Upper lobe of left lung (tissue), 6 donors: ENCODE results near the gene PPFIA4. TPM values are rescaled to one million over a fixed set of nuclear protein-coding genes. Genes with fewer than 3 reads are reported as not detected.

ENCODE experiments used
- ATAC-seq, 2 donors: fragments of 200-7000 bp; cut with Tn5 transposase; one replicate each; pipeline ENCODE4 v1.9.1; 2022; ENCODE audit warnings: mild to moderate bottlenecking in 2 of 2, moderate library complexity in 2 of 2; ENCODE audit not compliant: low FRiP score in 2 of 2
- DNase-seq, 2 donors: peaks; one replicate each; pipeline ENCODE4 v3.0.0-alpha.2; 2019 to 2020
- H3K27ac ChIP-seq, 4 donors: fragments of 200-600 bp; sonication (generic); one replicate each; pipeline ENCODE4 v1.5.1; 2016 to 2019
- H3K27me3 ChIP-seq, 4 donors: fragments of 200-600 bp; sonication (generic); one replicate each; pipeline ENCODE4 v1.5.1; 2017 to 2019
- H3K36me3 ChIP-seq, 4 donors: fragments of 200-600 bp; sonication (generic); one replicate each; pipeline ENCODE4 v1.5.1; 2016 to 2019
- H3K4me1 ChIP-seq, 4 donors: fragments of 200-600 bp; sonication (generic); one replicate each; pipeline ENCODE4 v1.5.1; 2018 to 2019
- H3K4me3 ChIP-seq, 4 donors: fragments of 200-600 bp; sonication (generic); one replicate each; pipeline ENCODE4 v1.5.1; 2017 to 2019; ENCODE audit warnings: mild to moderate bottlenecking in 2 of 4, moderate library complexity in 1 of 4
- H3K9me3 ChIP-seq, 4 donors: fragments of 200-600 bp; sonication (generic); one replicate each; pipeline ENCODE4 v1.5.1; 2018 to 2019
- EP300 ChIP-seq, 4 donors: sonication (generic); formaldehyde crosslinking; IDR thresholded peaks; one replicate each; pipeline ENCODE4 v1.5.1; 2017; ENCODE audit warnings: antibody characterized with exemption in 4 of 4, control low read depth in 2 of 4
- POLR2A ChIP-seq, 4 donors: fragments of 450-650 bp; IDR thresholded peaks; one replicate each; pipeline ENCODE4 v1.5.1; 2016 to 2017; ENCODE audit warnings: antibody characterized with exemption in 4 of 4, mild to moderate bottlenecking in 2 of 4
- POLR2AphosphoS5 ChIP-seq, 2 donors: sonication (generic); formaldehyde crosslinking; IDR thresholded peaks; one replicate each; pipeline ENCODE4 v1.5.1; 2017; ENCODE audit warnings: antibody characterized with exemption in 2 of 2
- WGBS, 2 donors: methylation state at CpG; one replicate each; pipeline ENCODE4 v1.1.5; 2017 to 2018; 5-methylcytosine and 5-hydroxymethylcytosine counted together
- total RNA-seq, 6 donors: library from RNA; depleted of rRNA in 4 of 6; stranded (reverse); fragments of >200 nt in 4 of 6; gene quantifications; one replicate each; pipeline versions ENCODE4 v1.1.0 to v1.2.1, GENCODE V29; 2016 to 2021
- TF ChIP-seq, protein P1 (sequence below), 6 experiments: fragments of 450-650 bp in 4 of 6; fragments of 200-600 bp in 2 of 6; sonication (generic) in 2 of 6; IDR thresholded peaks; one replicate each; pipeline ENCODE4 v1.5.1; 2016 to 2019; ENCODE audit warnings: antibody characterized with exemption in 6 of 6
- donor health status: DM: no; HTN: no; CAD: no; lungs with moderate emphysema.
- donor health status: DM: no; HTN: yes; CAD: no; lungs with severe emphysema.

Gene PPFIA4
- total RNA-seq, 6 donors from 2014 or later: 0.63 to 9.7 (median 1.6) TPM

DNA sequence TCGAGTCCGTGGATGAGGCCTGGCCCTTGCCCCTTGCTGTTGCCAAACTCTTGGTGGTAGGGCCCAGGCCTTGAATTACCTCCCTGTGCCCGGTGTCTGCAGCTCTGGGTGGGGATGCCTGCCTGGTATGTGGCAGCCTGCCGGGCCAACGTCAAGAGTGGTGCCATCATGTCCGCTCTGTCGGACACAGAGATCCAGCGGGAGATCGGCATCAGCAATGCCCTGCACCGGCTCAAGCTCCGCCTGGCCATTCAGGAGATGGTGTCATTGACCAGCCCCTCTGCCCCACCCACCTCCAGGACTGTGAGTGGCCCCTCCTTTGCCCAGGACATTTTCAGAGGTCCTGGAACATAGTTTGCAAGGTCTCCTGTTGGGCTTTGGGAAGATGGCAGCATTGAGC, 33.8 kb downstream of the PPFIA4 start:
- Histone ChIP-seq H3K27me3 (no peaks in the 10 kb centered on the region), H3K4me3 (no peak overlapping the region), H3K9me3 (no peaks in the 10 kb centered on the region), H3K27ac (no peak overlapping the region), H3K36me3 (no peaks in the 10 kb centered on the region), H3K4me1 (peaks cover 3 to 10% (median 4%) of the 10 kb centered on the region in 4 donors)
- 92 to 93% methylated on average over 8 to 11 of the region's 11 CpGs for WGBS, 2 donors
- TF ChIP-seq, protein P1, sequence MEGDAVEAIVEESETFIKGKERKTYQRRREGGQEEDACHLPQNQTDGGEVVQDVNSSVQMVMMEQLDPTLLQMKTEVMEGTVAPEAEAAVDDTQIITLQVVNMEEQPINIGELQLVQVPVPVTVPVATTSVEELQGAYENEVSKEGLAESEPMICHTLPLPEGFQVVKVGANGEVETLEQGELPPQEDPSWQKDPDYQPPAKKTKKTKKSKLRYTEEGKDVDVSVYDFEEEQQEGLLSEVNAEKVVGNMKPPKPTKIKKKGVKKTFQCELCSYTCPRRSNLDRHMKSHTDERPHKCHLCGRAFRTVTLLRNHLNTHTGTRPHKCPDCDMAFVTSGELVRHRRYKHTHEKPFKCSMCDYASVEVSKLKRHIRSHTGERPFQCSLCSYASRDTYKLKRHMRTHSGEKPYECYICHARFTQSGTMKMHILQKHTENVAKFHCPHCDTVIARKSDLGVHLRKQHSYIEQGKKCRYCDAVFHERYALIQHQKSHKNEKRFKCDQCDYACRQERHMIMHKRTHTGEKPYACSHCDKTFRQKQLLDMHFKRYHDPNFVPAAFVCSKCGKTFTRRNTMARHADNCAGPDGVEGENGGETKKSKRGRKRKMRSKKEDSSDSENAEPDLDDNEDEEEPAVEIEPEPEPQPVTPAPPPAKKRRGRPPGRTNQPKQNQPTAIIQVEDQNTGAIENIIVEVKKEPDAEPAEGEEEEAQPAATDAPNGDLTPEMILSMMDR (IDR thresholded peaks at IDR 0.05): no peak
- TF ChIP-seq POLR2A (IDR thresholded peaks at IDR 0.05): no peak
- no peak for TF ChIP-seq EP300 (IDR thresholded peaks at IDR 0.05)
- no peak for TF ChIP-seq POLR2AphosphoS5 (IDR thresholded peaks at IDR 0.05)
- ATAC-seq: no peak
- DNase-seq: no peak

DNA sequence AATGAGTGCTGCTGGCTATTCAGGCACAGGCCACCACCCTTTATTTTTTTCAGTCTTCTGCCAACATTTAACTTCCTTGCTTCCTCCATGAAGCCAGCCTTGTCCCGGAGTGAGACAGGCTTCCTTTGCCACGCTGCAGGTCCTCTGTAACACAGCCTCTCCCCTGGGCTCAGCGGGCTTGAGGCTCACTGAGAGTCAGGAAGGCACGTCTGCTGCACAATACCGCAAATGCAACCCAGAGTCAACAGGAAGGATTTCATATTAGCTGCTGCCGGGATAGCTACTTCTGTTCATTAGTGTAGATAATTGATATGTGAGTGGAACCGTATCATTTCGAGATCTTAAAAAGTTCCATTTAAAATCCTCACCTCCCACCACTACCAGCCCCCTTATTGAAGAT, 37.0 kb downstream of the PPFIA4 start:
- Histone ChIP-seq H3K9me3 (no peaks in the 10 kb centered on the region), H3K4me3 (no peak overlapping the region), H3K27me3 (no peaks in the 10 kb centered on the region), H3K36me3 (no peaks in the 10 kb centered on the region), H3K27ac (no peak overlapping the region), H3K4me1 (peaks cover 2 to 12% (median 4%) of the 10 kb centered on the region in 4 donors)
- DNase-seq (no peak), ATAC-seq (no peak)
- TF ChIP-seq EP300 (IDR thresholded peaks at IDR 0.05) (no peak), POLR2A (IDR thresholded peaks at IDR 0.05) (no peak), POLR2AphosphoS5 (IDR thresholded peaks at IDR 0.05) (no peak)
- TF ChIP-seq, protein P1 (IDR thresholded peaks at IDR 0.05): no peak
- WGBS, 2 donors: 44 to 51% methylated on average over 8 of the region's 8 CpGs

GRCh38 chr1:203065191-203065590, 38.9 kb downstream of the PPFIA4 start:
- TF ChIP-seq EP300 (IDR thresholded peaks at IDR 0.05): no peak
- TF ChIP-seq, protein P1 (IDR thresholded peaks at IDR 0.05): no peak
- no peak for TF ChIP-seq POLR2A (IDR thresholded peaks at IDR 0.05)
- TF ChIP-seq POLR2AphosphoS5 (IDR thresholded peaks at IDR 0.05): no peak
- H3K9me3 ChIP-seq: no peaks in the 10 kb centered on the region
- H3K4me3 ChIP-seq: no peak overlapping the region
- no peak for ATAC-seq
- no peak for DNase-seq
- no peaks in the 10 kb centered on the region for H3K27me3 ChIP-seq
- H3K4me1 ChIP-seq: peaks cover 17 to 21% (median 20%) of the 10 kb centered on the region in 4 donors
- 78 to 100% methylated on average over 2 to 7 of the region's 7 CpGs for WGBS, 2 donors
- no peak overlapping the region for H3K27ac ChIP-seq
- H3K36me3 ChIP-seq: no peaks in the 10 kb centered on the region

DNA sequence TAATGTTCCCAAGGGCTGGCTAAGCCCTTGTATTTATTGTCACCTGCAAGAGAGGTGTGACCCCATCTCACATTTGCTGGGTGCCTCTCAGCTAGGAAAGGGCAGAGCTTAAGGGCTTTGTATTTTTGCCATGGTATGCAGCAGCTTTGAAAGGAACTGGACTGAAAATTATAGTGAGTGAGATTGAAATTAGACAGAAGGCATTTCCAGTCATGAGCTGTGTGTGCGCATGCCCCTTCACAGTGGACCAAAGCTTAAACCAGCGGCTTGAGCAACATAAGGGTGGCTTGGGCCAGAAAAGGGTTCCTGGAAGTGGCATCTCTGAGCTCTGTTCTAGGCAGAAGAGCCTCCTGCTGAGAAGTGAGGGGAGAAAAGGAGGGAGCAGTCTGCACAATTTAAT, 39.7 kb downstream of the PPFIA4 start:
- no peak for TF ChIP-seq EP300 (IDR thresholded peaks at IDR 0.05)
- TF ChIP-seq, protein P1 (IDR thresholded peaks at IDR 0.05): no peak
- Histone ChIP-seq H3K27me3 (no peaks in the 10 kb centered on the region), H3K9me3 (no peaks in the 10 kb centered on the region), H3K4me1 (peaks cover 17 to 21% (median 20%) of the 10 kb centered on the region in 4 donors), H3K4me3 (no peak overlapping the region), H3K36me3 (no peaks in the 10 kb centered on the region), H3K27ac (no peak overlapping the region)
- ATAC-seq (no peak), DNase-seq (no peak)
- 76 to 95% methylated on average over 2 of the region's 2 CpGs for WGBS, 2 donors

- no peaks in the 10 kb centered on the region for H3K9me3 ChIP-seq
- no peak for DNase-seq
- H3K36me3 ChIP-seq: no peaks in the 10 kb centered on the region
- WGBS, 2 donors: 97% methylated on average over 3 of the region's 3 CpGs
- H3K27ac ChIP-seq: no peak overlapping the region
- peaks cover 17 to 21% (median 20%) of the 10 kb centered on the region in 4 donors for H3K4me1 ChIP-seq
- no peaks in the 10 kb centered on the region for H3K27me3 ChIP-seq
- no peak for ATAC-seq
- no peak for TF ChIP-seq EP300 (IDR thresholded peaks at IDR 0.05)
- H3K4me3 ChIP-seq: no peak overlapping the region
Observed at GRCh38 chr1:203066965-203067364, 40.7 kb downstream of the PPFIA4 start.
